H9 (cell line): ENCODE data around the gene PPARD. TPM values are rescaled to one million over a fixed set of nuclear protein-coding genes. Genes with fewer than 3 reads are reported as not detected.

Source experiments
- DNase-seq: peaks from one replicate; pipeline ENCODE4 v3.0.0-alpha.2; 2017
- H2AFZ ChIP-seq: one replicate; pipeline ENCODE4 v1.6.1; 2013; ENCODE audit warnings: mild to moderate bottlenecking, low read length, control low read depth, moderate library complexity
- H2AK5ac ChIP-seq: 2 replicates; pipeline ENCODE4 v1.6.1; 2013; ENCODE audit warnings: low read length, control low read depth, mixed read lengths; ENCODE audit not compliant: insufficient read length
- H2BK120ac ChIP-seq: one replicate; pipeline ENCODE4 v1.6.1; 2013; ENCODE audit warnings: low read depth, mild to moderate bottlenecking, low read length, control low read depth, inconsistent platforms; ENCODE audit not compliant: poor library complexity, severe bottlenecking
- H2BK12ac ChIP-seq: 2 replicates; pipeline ENCODE4 v1.6.1; 2013; ENCODE audit warnings: low read length, control low read depth, mixed read lengths, low read depth; ENCODE audit not compliant: insufficient read length
- H2BK15ac ChIP-seq: 2 replicates; pipeline ENCODE4 v1.6.1; 2013; ENCODE audit warnings: low read depth, low read length, control low read depth
- H2BK20ac ChIP-seq: one replicate; pipeline ENCODE4 v1.6.1; 2013; ENCODE audit warnings: low read depth, mild to moderate bottlenecking, low read length, control low read depth, inconsistent platforms; ENCODE audit not compliant: poor library complexity, severe bottlenecking
- H2BK5ac ChIP-seq: 2 replicates; pipeline ENCODE4 v1.6.1; 2013; ENCODE audit warnings: low read length, control low read depth, mixed read lengths; ENCODE audit not compliant: insufficient read length
- H3K14ac ChIP-seq: 2 replicates; pipeline ENCODE4 v1.6.1; 2013; ENCODE audit warnings: low read length, control low read depth; ENCODE audit not compliant: insufficient read depth
- H3K18ac ChIP-seq: 2 replicates; pipeline ENCODE4 v1.6.1; 2013; ENCODE audit warnings: low read depth, mild to moderate bottlenecking, mixed read lengths, low read length, control low read depth; ENCODE audit not compliant: insufficient read length
- H3K23ac ChIP-seq: 2 replicates; pipeline ENCODE4 v1.6.1; 2013; ENCODE audit warnings: low read length, control low read depth, mixed read lengths, low read depth; ENCODE audit not compliant: insufficient read length
- H3K23me2 ChIP-seq: 2 replicates; pipeline ENCODE4 v1.6.1; 2013; ENCODE audit warnings: low read depth, mild to moderate bottlenecking, mixed read lengths, low read length, control low read depth; ENCODE audit not compliant: insufficient read length, poor library complexity, severe bottlenecking
- H3K27ac ChIP-seq: 2 replicates; pipeline ENCODE4 v1.5.1; 2013; ENCODE audit warnings: low read length, control low read depth, mixed read lengths, low read depth; ENCODE audit not compliant: insufficient read length
- H3K27me3 ChIP-seq: 2 replicates; pipeline ENCODE4 v1.6.1; 2013; ENCODE audit warnings: low read length, control low read depth, inconsistent platforms; ENCODE audit not compliant: insufficient read depth
- H3K4ac ChIP-seq: 2 replicates; pipeline ENCODE4 v1.6.1; 2013; ENCODE audit warnings: low read depth, mild to moderate bottlenecking, control low read depth, inconsistent platforms, low read length, moderate library complexity
- H3K4me1 ChIP-seq: 2 replicates; pipeline ENCODE4 v1.6.1; 2013; ENCODE audit warnings: low read length, control low read depth, inconsistent platforms; ENCODE audit not compliant: insufficient read depth
- H3K4me2 ChIP-seq: 2 replicates; pipeline ENCODE4 v1.6.1; 2013; ENCODE audit warnings: low read length, control low read depth, mixed read lengths; ENCODE audit not compliant: insufficient read length, insufficient read depth
- H3K56ac ChIP-seq: 2 replicates; pipeline ENCODE4 v1.6.1; 2013; ENCODE audit warnings: low read depth, mild to moderate bottlenecking, mixed read lengths, low read length, control low read depth; ENCODE audit not compliant: insufficient read length
- H3K79me1 ChIP-seq: 2 replicates; pipeline ENCODE4 v1.6.1; 2013; ENCODE audit warnings: low read depth, mild to moderate bottlenecking, moderate library complexity, low read length, control low read depth, inconsistent platforms; ENCODE audit not compliant: insufficient read depth, poor library complexity, severe bottlenecking
- H3K79me2 ChIP-seq: 2 replicates; pipeline ENCODE4 v1.6.1; 2013; ENCODE audit warnings: low read length, control low read depth, inconsistent platforms; ENCODE audit not compliant: insufficient read depth
- H3K9ac ChIP-seq: 2 replicates; pipeline ENCODE4 v1.6.1; 2013; ENCODE audit warnings: low read length, control low read depth, mixed read lengths; ENCODE audit not compliant: insufficient read length; ENCODE audit errors: extremely low read depth
- H3K9me3 ChIP-seq: one replicate; pipeline ENCODE4 v1.6.1; 2013; ENCODE audit warnings: low read depth, low read length, inconsistent platforms; ENCODE audit not compliant: control insufficient read depth
- H3T11ph ChIP-seq: one replicate; pipeline ENCODE4 v1.6.1; 2013; ENCODE audit warnings: mild to moderate bottlenecking, low read length, control low read depth, inconsistent platforms
- H4K20me1 ChIP-seq: one replicate; pipeline ENCODE4 v1.6.1; 2013; ENCODE audit not compliant: control insufficient read depth, insufficient read length, insufficient read depth
- H4K5ac ChIP-seq: 2 replicates; pipeline ENCODE4 v1.6.1; 2013; ENCODE audit warnings: low read depth, mild to moderate bottlenecking, mixed read lengths, low read length, control low read depth; ENCODE audit not compliant: insufficient read length
- H4K8ac ChIP-seq: replicated peaks from 2 replicates; pipeline ENCODE4 v1.6.1; 2013; ENCODE audit warnings: low read length, control low read depth, mixed read lengths, low read depth; ENCODE audit not compliant: insufficient read length
- H4K91ac ChIP-seq: 2 replicates; pipeline ENCODE4 v1.6.1; 2013; ENCODE audit warnings: low read depth, mild to moderate bottlenecking, moderate library complexity, mixed read lengths, low read length, control low read depth; ENCODE audit not compliant: insufficient read length
- H3K27ac Mint-ChIP-seq, 3 experiments: 2 replicates in 2 of 3; 3 replicates in 1 of 3; pipeline ENCODE4 v1.8.0; 2020 to 2021; ENCODE audit warnings: mixed read lengths in 3 of 3, mild to moderate bottlenecking in 1 of 3, moderate library complexity in 1 of 3
- H3K27me3 Mint-ChIP-seq: 2 replicates; pipeline ENCODE4 v1.8.0; 2021; ENCODE audit warnings: low read depth, mild to moderate bottlenecking, moderate library complexity, mixed read lengths
- H3K36me3 Mint-ChIP-seq, 3 experiments: 2 replicates in 2 of 3; 3 replicates in 1 of 3; pipeline ENCODE4 v1.8.0; 2020 to 2021; ENCODE audit warnings: low read depth in 3 of 3, mixed read lengths in 3 of 3; ENCODE audit not compliant: insufficient read depth in 1 of 3
- H3K4me1 Mint-ChIP-seq, 2 experiments: 2 replicates each; pipeline ENCODE4 v1.8.0; 2020; ENCODE audit warnings: mixed read lengths in 2 of 2
- H3K4me3 Mint-ChIP-seq, 2 experiments: 2 replicates in 1 of 2; 3 replicates in 1 of 2; pipeline ENCODE4 v1.8.0; 2020 to 2021; ENCODE audit warnings: mild to moderate bottlenecking in 2 of 2, mixed read lengths in 2 of 2, moderate library complexity in 1 of 2
- H3K9me3 Mint-ChIP-seq, 2 experiments: 2 replicates in 1 of 2; 3 replicates in 1 of 2; pipeline ENCODE4 v1.8.0; 2020; ENCODE audit warnings: mild to moderate bottlenecking in 2 of 2, mixed read lengths in 2 of 2, moderate library complexity in 1 of 2
- WGBS: extraction: QIAGEN DNeasy Blood & Tissue Kit; methylation state at CpG from one replicate; pipeline ENCODE4 v1.1.7; 2013; ENCODE audit warnings: missing lambda C conversion rate, low lambda C conversion rate, mixed read lengths; ENCODE audit not compliant: insufficient read length; ENCODE audit errors: extremely low coverage; 5-methylcytosine and 5-hydroxymethylcytosine counted together
- total RNA-seq: library from RNA; stranded (reverse); gene quantifications from 2 replicates; pipeline ENCODE4 v1.2.1, GENCODE V29; 2021
- TF ChIP-seq, protein P1 (sequence below): fragments of 200-600 bp; sonication (generic); conservative IDR thresholded peaks from 3 replicates; pipeline ENCODE4 v1.8.0; 2021; ENCODE audit warnings: antibody characterized with exemption, mild to moderate bottlenecking

Gene PPARD
- total RNA-seq, 1 experiment from 2014 or later: 11.7 TPM

DNA sequence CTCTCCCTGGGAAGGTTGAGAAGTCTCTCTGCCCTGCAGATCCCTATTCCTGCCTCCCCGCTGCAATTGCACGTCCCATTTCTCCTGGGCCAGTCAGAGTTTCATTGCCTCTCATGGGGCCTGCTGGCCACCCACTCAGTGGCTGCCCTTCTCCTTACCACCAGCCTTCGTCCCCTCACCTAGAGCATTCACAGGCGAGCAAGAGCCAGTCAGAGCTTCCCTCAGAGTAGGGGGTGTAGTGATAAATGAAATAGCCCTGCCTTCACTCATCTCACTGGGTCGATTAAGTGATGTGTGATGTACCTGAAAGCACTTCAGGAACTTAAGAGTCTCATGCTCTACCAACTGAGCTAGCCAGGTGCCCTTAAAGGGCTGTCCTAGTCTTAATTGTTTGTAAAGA lies 57.8 kb downstream of the PPARD start:
- Histone ChIP-seq H3K27me3 (no peaks in the 10 kb centered on the region), H2AFZ (no peak overlapping the region), H3T11ph (no peak overlapping the region), H4K5ac (no peak overlapping the region), H3K56ac (no peak overlapping the region), H3K9me3 (no peaks in the 10 kb centered on the region), H4K20me1 (no peaks in the 10 kb centered on the region), H3K23ac (no peak overlapping the region), H3K23me2 (no peaks in the 10 kb centered on the region), H4K91ac (no peak overlapping the region), H3K27ac (no peak overlapping the region), H3K4ac (no peak overlapping the region), H3K79me1 (no peaks in the 10 kb centered on the region), H2BK5ac (no peak overlapping the region), H3K18ac (no peak overlapping the region), H2BK12ac (no peak overlapping the region), H3K14ac (no peak overlapping the region), H3K9ac (no peak overlapping the region), H2BK15ac (no peak overlapping the region), H2BK20ac (no peak overlapping the region), H2AK5ac (no peak overlapping the region), H3K4me1 (peaks cover 11% of the 10 kb centered on the region), H3K4me2 (no peak overlapping the region), H2BK120ac (no peak overlapping the region), H3K79me2 (no peaks in the 10 kb centered on the region; the same call in 1 of the 2 replicates), H4K8ac (no peak overlapping the region)
- Mint-ChIP-seq H3K4me1 (peaks cover 18 to 25% of the 10 kb centered on the region in 2 experiments), H3K4me3 (no peak overlapping the region), H3K27me3 (peaks cover 2% of the 10 kb centered on the region; the same call in 1 of the 2 replicates), H3K27ac (peak overlapping the region in 1 of 3 experiments; percentile 79; a peak in 1 of 7 replicates), H3K9me3 (no peaks in the 10 kb centered on the region), H3K36me3 (peaks cover 4 to 8% (median 5%) of the 10 kb centered on the region in 3 experiments; a peak in 4 of 7 replicates)
- TF ChIP-seq, protein P1, sequence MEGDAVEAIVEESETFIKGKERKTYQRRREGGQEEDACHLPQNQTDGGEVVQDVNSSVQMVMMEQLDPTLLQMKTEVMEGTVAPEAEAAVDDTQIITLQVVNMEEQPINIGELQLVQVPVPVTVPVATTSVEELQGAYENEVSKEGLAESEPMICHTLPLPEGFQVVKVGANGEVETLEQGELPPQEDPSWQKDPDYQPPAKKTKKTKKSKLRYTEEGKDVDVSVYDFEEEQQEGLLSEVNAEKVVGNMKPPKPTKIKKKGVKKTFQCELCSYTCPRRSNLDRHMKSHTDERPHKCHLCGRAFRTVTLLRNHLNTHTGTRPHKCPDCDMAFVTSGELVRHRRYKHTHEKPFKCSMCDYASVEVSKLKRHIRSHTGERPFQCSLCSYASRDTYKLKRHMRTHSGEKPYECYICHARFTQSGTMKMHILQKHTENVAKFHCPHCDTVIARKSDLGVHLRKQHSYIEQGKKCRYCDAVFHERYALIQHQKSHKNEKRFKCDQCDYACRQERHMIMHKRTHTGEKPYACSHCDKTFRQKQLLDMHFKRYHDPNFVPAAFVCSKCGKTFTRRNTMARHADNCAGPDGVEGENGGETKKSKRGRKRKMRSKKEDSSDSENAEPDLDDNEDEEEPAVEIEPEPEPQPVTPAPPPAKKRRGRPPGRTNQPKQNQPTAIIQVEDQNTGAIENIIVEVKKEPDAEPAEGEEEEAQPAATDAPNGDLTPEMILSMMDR: no peak
- DNase-seq: no peak
- WGBS: no CpG with 5 or more reads among the region's 5 CpGs
